Measurements from ENCODE around the gene PNKP. TPM values are rescaled to one million over a fixed set of nuclear protein-coding genes. Genes with fewer than 3 reads are reported as not detected.

The PNKP gene
- total and polyA plus RNA-seq, 10 of the 15 experiments (the other 5 are each of a cell fraction or from before 2014, with no cell fraction given) = 2.9 to 82.3 (median 33.2) TPM

DNA sequence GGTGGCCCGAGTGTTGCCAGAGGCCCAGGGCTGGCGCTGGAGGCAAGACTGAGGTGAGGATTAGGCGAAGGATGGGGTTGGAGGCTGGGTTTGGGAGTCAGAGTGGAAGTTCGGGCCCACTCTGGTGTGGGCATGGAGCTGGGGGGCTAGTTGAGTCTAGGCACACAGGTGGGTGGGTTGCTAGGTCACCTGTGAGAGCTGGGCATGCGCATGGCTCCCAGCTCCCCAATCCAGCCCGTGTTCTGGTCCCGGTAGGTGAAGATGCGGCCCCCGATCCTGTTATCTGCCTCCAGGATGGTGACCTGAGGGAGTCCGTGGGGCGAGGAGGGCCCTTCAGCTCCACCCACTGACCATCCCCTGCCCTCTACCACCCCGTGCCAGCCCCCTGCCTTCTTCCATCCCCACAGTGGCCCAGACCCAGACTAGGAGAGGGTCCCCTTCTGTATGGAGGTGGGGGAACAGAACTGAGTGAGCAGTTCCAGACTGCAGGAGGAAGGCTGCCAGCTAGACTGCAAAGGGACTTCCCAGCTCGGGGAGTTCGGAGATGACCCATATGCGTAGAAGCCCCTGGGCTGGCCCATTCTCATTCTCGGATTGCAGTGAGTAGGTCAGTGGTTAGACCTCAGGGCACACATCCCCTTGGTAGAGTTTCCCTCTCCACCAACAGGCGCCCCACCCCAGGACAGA is 27.6 kb upstream of the PNKP start (continued):
- TF ChIP-seq BHLHE40 (IDR thresholded peaks at IDR 0.05; ENCODE audit: borderline replicate concordance in 1 of 2, low read depth in 2 of 2, low read length in 1 of 2) (peak in 1 of 2 experiments; percentile 73; a peak in 3 of 4 replicates), NR2C1 (IDR thresholded peaks at IDR 0.05) (no peak), POU2F2 (IDR thresholded peaks at IDR 0.05; ENCODE audit: borderline replicate concordance, low read depth, low read length) (no peak; the same call in 2 of the 3 replicates), LARP7 (IDR thresholded peaks at IDR 0.05) (0 out of 2 replicates have a peak, but pooled peaks have one; percentile 49), ZNF217 (IDR thresholded peaks at IDR 0.05) (no peak), BRCA1 (IDR thresholded peaks at IDR 0.05; ENCODE audit: low read depth, low read length) (no peak), ZNF622 (IDR thresholded peaks at IDR 0.05) (no peak), CEBPB (IDR thresholded peaks at IDR 0.05; ENCODE audit: borderline replicate concordance in 1 of 2, low read depth in 2 of 2, low read length in 2 of 2) (no peak), TCF3 (IDR thresholded peaks at IDR 0.05; ENCODE audit: borderline replicate concordance, insufficient read depth, low read depth, low read length) (no peak), CBX5 (IDR thresholded peaks at IDR 0.05; ENCODE audit: low read depth) (no peak), BMI1 (IDR thresholded peaks at IDR 0.05; ENCODE audit: borderline replicate concordance) (no peak), SIN3A (IDR thresholded peaks at IDR 0.05; ENCODE audit: low read depth, low read length) (no peak), RBBP5 (conservative IDR thresholded peaks at IDR 0.05) (no peak), ZBED1 (IDR thresholded peaks at IDR 0.05; ENCODE audit: borderline replicate concordance) (no peak), SMARCA5 (IDR thresholded peaks at IDR 0.05) (peak; percentile 49; the same call in 1 of the 2 replicates), SP1 (IDR thresholded peaks at IDR 0.05; ENCODE audit: low read depth, low read length) (no peak), NRF1 (conservative IDR thresholded peaks at IDR 0.05; ENCODE audit: low read depth, low read length) (no peak), CREB1 (IDR thresholded peaks at IDR 0.05; ENCODE audit: low read depth) (peak; percentile 37; the same call in 1 of the 2 replicates), RAD21 (IDR thresholded peaks at IDR 0.05; ENCODE audit: insufficient read depth, low read depth, low read length) (no peak), FOXM1 (IDR thresholded peaks at IDR 0.05; ENCODE audit: low read depth, low read length) (no peak), IKZF1 (conservative IDR thresholded peaks at IDR 0.05) (peak; percentile 82; the same call in 1 of the 2 replicates), TARDBP (IDR thresholded peaks at IDR 0.05; ENCODE audit: borderline replicate concordance) (no peak), EED (IDR thresholded peaks at IDR 0.05; ENCODE audit: low read depth) (peak; percentile 93), CBX3 (IDR thresholded peaks at IDR 0.05; ENCODE audit: borderline replicate concordance, low read depth) (no peak), NFYA (IDR thresholded peaks at IDR 0.05; ENCODE audit: borderline replicate concordance, low read depth, low read length) (no peak), RUNX3 (IDR thresholded peaks at IDR 0.05; ENCODE audit: low read length) (peak; percentile 92), EP300 (IDR thresholded peaks at IDR 0.05; ENCODE audit: borderline replicate concordance in 1 of 2, control insufficient read depth in 1 of 2, low read depth in 2 of 2, low read length in 2 of 2) (peak; percentile 74 to 76; a peak in 3 of 4 replicates)
- TF ChIP-seq, protein P1, sequence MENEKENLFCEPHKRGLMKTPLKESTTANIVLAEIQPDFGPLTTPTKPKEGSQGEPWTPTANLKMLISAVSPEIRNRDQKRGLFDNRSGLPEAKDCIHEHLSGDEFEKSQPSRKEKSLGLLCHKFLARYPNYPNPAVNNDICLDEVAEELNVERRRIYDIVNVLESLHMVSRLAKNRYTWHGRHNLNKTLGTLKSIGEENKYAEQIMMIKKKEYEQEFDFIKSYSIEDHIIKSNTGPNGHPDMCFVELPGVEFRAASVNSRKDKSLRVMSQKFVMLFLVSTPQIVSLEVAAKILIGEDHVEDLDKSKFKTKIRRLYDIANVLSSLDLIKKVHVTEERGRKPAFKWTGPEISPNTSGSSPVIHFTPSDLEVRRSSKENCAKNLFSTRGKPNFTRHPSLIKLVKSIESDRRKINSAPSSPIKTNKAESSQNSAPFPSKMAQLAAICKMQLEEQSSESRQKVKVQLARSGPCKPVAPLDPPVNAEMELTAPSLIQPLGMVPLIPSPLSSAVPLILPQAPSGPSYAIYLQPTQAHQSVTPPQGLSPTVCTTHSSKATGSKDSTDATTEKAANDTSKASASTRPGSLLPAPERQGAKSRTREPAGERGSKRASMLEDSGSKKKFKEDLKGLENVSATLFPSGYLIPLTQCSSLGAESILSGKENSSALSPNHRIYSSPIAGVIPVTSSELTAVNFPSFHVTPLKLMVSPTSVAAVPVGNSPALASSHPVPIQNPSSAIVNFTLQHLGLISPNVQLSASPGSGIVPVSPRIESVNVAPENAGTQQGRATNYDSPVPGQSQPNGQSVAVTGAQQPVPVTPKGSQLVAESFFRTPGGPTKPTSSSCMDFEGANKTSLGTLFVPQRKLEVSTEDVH (IDR thresholded peaks at IDR 0.05; ENCODE audit: low read depth, partially characterized antibody) = no peak
